Measurements from ENCODE around the gene TMBIM6. TPM values are rescaled to one million over a fixed set of nuclear protein-coding genes. Genes with fewer than 3 reads are reported as not detected.
"Not testable (repeated sequence)": the region's sequence is repeated elsewhere in the genome, so short reads cannot be mapped to it uniquely, and the experiment has no call there.

Gene TMBIM6
- total RNA-seq, 1 experiment from 2014 or later: 659 TPM

DNA sequence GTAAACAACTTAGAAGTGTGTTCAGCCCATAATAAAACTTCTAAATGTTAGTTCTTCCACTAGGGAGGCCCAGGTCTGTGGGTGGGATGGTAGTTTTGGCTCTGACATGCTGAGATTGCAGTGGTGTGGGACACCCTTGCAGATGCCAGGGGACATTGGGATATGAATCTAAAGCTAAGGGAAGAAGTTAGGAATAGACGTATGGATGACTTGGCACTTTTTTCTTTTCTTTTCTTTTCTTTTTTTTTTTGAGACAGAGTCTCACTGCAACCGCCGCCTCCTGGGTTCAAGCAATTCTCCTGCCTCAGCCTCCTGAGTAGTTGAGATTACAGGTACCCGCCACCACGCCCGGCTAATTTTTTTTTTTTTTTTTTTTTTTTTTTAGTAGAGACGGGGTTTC is 31.7 kb downstream of the TMBIM6 start:
- DNase-seq (ENCODE audit: extremely low read depth, low read depth): not testable (repeated sequence)

DNA sequence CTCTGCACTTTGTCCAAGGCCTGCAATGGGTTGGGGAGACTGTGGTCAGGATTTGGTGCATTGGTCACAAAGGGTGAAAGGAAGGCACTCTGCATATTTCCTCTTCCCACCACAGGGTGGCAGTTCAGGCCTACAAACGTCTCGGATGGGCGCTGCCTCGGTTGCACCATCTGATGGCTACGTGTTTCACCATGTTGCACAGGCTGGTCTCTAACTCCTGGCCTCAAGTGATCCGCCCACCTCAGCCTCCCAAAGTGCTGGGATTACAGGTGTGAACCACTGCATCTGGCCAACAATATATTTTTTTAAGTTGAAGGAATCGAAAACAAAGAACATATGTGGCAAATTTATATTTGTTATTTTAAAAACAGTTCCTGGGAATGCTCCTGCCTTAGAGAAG is 35.1 kb downstream of the TMBIM6 start:
- peak; percentile 89 for DNase-seq (ENCODE audit: extremely low read depth, low read depth)

DNA sequence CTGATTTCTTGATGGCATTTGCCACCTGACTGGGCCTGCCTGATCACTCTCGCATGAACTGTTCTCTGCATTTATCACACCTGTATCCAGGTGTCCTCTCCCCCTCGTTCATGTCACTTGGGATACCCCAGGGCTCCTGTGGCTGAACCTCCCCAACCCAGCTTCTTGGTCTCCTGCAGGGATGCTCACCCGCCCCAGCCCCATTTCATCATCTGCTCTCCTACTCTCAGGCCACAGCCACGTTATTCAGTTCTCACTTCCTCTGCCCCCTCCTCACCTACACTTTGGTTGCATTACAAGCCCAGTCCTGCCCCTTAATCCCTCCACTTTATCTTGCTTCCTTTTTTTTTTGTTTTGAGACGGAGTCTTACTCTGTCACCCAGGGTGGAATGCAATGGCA is 35.5 kb downstream of the TMBIM6 start:
- no peak for DNase-seq (ENCODE audit: extremely low read depth, low read depth)

DNA sequence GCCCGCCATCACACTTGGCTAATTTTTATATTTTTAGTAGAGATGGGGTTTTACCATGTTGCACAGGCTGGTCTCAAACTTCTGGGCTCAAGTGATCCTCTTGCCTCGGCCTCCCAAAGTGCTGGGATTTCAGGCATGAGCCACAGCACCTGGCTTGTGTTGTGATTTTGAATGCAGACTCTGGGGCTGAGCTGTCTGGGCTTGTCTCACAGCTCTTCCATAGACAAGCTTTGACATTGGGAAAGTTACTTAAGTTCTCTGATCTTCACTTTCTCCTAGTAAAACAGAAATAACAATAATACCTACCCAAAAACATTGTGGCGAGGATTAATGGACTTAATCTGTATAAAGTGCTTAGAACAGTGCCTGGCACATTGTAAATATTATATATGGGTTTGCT is 36.0 kb downstream of the TMBIM6 start:
- no peak for DNase-seq (ENCODE audit: extremely low read depth, low read depth)

DNA sequence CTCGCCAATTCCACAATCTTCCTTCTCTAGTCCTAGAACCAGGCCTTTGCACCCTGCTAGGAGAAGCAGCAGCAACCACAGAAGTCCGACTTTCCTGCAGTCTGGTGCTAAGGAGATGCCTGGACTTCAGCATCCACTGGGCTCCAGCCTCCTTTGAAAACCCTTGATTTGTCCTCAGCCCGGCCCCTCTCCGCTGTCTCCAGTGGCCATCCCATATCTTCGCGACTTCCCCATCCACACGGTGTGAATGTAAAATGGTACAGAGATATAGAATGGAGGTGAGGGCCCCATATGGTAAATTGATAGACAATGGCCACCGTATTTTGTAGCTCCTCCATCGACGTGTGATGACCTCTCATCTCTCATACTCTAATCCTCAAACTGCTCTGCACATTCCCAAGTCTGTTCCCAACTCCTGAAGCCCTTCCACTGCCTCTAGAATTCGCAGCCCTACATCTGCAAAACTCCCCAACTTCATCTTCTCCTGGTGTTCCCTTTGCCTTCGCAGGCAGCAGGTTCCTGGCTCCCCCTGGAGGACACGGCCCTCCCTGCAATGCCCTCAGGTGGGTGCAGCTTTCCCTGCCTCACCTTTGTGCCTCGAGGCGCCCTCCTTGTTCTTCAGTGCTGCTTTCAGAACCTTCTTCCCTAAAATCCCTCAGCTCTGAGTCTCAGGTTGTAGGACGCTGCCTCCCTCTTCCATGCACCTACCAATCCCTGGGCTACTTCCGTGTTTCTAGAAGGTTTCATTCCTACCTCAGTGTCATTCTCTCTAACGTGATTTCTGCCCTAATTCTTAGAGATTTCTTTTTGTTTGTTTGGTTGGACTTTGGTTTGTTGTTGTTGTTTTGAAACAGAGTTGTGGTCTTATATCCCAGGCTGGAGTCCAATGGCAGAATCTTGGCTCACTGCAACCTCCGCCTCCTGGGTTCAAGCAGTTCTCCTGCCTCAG is 36.7 kb downstream of the TMBIM6 start:
- peak; percentile 34 for DNase-seq (ENCODE audit: extremely low read depth, low read depth)

DNA sequence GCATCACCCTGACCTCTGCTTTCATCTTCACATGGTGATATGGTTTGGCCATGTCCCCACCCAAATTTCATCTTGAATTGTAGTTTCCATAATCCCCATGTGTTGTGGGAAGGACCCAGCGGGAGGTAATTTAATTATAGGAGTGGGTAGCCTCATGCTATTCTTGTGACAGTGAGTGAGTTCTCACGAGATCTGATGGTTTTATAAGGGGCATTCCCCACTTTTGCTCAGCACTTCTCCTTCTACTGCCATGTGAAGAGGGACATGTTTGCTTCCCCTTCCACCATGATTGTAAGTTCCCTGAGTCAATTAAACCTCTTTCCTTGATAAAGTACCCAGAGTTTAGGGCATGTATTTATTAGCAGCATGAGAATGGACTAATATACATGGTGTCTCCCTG is 38.2 kb downstream of the TMBIM6 start:
- no peak for DNase-seq (ENCODE audit: extremely low read depth, low read depth)

DNA sequence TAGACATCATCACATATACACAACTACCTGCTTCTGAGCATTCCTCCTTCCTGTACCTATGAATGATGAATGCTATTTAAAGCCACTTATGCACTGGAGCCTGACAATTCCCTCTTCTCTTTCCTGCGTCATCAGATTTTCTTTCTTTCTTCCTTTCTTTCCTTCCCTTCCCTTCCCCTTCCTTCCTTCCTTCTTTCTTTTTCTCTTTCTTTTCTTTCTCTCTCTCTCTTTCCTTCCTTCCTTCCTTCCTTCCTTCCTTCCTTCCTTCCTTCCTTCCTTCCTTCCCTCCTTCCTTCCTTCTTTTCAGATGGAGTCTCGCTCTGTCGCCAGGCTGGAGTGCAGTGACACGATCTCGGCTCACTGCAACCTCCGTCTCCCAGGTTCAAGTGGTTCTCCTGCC is 39.6 kb downstream of the TMBIM6 start:
- DNase-seq (ENCODE audit: extremely low read depth, low read depth): not testable (repeated sequence)

DNA sequence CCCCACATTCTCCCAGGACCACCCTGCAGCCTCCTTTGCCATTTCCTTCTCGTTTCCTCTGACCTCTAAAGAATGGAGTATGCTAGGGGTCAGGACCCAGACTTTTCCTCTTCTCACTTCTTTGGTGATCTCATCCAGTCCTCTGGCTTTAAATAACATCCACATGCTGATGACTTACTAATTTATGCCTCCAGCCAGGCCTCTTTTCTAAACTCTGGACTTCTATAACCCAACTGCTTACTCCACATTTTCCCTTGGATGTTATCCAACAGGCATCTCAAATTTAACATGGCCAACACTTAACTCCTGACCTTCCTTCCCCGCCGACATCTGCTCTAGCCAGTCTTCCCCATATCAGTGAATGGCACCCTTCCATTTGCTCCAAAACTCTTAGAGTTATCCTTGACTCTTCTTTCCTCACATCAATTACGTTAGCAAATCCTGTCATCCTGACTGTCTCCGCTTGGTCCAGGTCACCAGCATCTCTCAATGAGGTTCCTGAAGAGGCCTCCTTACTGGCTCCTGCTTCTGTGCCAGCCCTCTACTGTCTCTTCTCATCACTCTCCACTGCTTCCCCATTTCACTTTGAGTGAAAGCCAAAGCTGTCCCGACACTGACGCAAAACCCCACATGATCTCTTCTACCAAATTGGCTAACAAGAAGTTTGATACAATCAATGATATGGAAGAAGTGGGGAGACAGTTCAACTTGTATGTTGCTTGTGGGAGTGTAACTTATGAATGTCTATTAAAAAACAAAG is 42.7 kb downstream of the TMBIM6 start:
- no peak for DNase-seq (ENCODE audit: extremely low read depth, low read depth)

DNA sequence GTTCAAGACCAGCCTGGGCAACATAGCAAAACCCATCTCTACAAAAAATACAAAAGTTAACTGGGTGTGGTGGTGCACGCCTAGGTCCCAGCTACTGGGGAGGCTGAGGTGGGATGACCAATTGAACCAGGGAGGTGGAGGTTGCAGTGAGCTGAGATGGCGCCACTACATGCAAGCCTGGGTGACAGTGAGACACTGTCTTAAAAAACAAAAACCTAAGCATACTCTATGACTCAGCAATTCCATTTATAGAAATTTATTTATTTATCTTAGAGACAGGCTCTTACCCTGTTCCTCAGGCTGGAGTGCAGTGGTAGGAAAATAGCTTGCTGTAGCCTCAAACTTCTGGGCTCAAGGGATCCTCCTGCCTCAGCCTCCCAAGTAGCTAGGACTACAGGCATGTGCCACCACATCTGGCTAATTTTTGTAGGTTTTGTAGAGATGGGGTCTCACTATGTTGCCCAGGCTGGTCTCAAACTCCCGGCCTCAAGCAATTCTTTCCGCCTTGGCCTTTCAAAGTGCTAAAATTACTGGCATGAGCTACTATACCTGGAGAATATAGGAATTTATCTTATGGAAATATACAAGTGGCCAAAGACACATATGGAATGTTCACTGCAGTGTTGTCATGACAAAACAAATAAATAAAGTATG is 43.5 kb downstream of the TMBIM6 start:
- DNase-seq (ENCODE audit: extremely low read depth, low read depth): peak; percentile 16

DNA sequence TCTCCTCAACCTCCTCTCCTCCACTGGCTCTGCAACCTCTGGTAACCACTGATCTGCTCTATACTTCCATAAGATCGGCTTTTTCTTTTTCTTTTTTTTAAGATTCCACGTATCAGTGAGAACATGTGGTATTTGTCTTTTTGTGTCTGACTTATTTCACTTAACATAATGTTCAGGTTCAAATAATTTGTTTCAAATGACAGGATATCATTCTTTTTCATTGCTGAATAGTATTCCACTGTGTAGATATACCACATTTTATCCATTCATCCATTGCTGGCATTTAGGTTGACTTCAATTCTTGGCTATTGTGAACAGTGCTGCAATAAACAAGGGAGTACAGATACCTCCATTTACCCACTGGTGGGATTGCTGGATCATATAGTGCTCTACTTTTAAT is 46.3 kb downstream of the TMBIM6 start:
- no peak for DNase-seq (ENCODE audit: extremely low read depth, low read depth)

DNA sequence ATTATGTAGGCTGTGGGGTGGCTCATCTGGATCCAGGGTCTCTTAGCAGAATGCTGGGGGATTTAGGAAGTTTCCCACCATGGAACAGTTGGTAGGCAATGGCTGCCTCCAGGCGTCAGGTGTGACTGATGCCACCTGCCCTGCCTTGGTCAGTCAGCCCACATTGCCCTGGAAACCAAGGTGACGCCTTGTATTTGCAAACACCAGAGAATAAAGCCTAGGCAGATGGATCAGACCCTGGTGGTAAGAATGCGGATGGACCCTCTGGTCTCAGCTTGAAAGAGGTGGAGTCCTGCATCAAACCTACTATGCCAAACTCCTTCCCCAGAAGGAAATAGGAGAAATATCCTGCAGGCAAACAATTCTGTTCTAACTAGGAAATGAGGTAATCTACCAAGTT is 48.6 kb downstream of the TMBIM6 start:
- no peak for DNase-seq (ENCODE audit: extremely low read depth, low read depth)

DNA sequence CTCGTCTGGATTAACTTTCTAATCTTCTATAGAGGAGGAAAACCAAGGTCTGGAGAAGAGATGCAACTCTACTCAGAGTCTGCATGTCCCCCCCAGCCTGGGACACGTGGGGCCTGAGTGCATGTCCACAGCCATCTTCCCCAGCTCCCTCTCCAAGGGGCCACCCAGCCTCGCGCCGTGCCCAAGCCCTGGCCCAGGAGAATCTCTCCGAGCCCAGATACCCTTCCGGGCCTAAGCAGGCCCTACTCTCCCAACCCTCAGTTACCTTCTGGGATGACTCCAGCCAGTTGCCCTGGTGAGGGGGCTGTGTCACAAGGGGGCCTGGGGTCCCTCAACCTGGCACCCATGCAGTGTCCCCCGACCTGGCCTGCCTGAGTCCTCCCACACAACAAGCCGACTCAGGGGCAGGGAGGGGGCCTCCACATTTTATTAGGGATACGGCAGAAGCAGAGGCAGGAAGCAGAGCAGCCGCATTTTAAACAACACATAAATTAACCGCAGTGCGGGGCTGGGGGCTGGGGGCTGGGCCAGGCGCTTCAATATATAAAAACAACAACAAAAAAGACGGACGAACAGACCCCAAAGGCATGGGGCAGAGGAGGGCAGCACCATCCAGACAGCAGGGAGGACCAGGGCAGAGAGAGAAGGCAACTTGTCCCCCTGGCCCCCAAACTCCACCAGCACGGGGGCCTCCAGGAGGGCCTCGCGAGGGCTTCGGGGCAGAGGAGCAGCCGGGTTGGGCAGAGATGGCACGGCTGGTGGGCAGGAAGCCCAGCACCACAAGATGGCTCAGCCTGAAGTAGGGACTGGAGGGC is 49.6 kb downstream of the TMBIM6 start:
- no peak for DNase-seq (ENCODE audit: extremely low read depth, low read depth)

DNA sequence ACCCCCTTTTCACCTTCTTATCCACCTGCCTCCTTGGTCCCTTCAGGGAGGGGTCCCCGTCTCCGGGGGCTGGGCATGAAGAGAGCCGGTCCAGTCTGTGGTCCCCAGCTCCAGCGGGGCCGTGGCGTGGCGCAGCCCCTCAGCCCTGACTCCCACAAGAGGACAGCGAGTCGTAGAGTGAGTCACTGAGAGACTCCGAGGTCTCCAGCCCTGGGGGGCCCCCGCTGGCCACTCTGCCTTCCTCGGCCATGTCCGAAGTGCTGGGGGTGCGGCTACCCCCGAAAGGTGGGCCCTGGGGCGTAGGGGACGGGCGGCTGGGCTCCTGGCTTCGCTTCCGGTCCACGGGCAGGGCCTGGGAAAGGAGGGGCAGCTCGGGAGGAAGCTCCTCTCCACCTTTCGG is 50.3 kb downstream of the TMBIM6 start:
- DNase-seq (ENCODE audit: extremely low read depth, low read depth): no peak

DNA sequence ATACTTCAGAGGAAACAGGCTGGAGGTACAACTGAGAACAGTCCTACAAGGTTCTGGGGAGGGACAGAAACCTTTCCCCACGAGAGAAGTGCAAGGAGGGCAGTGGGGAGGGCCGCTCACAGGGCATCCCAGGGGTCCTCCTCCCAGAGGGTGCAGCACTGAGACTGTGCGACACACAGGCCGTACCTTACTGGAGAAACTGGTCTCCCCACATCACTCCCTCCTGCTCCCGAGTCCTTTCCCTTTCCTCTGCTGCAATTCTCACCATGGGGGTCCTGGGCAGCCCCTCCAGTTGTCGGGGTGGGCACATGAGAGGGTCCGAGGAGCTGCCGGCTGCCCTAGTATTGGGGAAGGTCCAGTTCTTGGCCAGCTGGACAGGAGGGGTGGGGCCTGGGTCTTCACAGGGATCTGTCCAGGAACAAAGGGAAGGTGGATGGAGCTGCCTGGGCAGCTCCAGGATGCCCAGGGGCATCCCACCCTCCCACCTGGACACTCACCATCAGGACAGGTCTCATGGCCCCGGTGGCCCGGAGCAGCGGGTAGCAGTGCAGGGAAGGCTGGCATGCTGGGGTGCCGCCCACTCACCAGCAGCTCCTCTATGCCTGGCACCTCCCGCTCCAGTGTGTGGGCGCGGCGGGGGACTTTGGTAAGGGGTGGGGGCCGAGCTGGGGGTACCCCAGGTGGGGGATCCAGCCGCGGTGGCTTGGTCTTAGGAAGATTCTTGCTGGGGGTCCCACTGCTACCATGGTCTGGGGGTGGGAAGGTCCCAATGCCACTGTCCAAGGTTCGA is 51.0 kb downstream of the TMBIM6 start:
- DNase-seq (ENCODE audit: extremely low read depth, low read depth): no peak

DNA sequence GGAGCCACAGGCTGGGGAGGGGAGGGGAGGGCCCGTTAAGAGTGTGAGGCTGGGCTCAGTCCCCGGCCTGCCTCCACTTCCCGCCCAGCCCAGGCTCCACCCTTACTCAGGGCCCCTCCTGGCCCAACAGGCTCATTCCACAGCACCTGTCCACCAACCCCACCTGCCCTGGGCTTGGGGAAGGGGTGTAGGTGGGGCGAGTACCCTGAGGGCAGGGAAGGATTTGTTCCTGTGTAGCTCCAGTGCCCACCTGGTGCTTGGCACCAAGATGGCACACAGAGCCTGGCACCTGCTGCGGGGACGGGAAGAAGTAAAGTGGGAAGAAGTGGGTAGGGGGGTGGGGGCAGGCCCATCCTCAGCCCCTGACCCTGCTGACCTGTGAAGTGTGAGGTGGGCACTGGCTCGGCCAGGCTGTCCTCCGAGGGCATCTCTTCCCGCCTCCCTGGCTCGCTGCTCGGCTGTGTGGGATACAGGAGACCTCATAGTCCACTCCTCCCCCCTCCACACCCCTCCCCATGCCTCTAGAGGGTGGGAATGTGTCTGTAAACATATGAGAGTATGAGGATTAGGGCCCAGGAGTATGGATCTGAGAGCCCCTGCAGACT is 51.7 kb downstream of the TMBIM6 start:
- DNase-seq (ENCODE audit: extremely low read depth, low read depth): no peak

DNA sequence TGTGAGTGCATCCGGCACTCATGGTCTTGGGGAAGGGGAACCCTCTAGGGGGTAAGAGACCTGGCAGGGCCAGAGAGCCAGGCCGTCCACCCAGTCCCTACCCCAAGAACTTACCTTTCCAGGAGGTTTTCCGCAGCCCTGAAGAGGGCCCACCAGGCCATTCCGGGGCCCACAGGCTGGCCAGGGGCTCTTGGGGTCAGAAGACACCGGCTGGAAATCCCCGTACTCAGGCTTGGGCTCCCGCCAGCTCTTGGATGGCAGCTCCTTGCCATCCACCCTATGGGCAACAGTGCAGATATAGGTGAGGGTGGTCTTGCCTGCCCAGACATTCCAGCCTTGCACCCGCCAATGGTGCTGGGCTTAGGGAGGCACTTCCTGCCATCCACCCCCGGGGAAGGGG is 52.3 kb downstream of the TMBIM6 start:
- DNase-seq (ENCODE audit: extremely low read depth, low read depth): no peak

DNA sequence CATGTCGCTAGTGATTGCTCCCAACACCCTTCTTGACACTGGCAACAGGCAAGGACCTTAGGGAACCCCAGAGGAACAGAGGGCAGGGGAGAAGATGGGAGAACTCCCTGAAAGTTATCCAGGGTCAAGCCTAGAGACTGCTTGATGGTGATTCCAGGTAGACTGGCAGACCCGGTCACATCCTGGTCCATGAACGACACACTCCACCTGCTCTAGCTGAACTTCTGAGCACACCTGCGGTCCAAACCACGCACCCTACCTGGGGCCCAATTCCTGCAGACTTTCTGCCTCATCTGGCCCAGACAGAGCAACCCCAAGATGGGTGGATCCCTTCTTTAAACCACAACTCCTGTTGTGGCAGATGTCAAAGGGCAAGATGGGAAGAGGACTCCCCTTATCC is 52.7 kb downstream of the TMBIM6 start:
- no peak for DNase-seq (ENCODE audit: extremely low read depth, low read depth)

DNA sequence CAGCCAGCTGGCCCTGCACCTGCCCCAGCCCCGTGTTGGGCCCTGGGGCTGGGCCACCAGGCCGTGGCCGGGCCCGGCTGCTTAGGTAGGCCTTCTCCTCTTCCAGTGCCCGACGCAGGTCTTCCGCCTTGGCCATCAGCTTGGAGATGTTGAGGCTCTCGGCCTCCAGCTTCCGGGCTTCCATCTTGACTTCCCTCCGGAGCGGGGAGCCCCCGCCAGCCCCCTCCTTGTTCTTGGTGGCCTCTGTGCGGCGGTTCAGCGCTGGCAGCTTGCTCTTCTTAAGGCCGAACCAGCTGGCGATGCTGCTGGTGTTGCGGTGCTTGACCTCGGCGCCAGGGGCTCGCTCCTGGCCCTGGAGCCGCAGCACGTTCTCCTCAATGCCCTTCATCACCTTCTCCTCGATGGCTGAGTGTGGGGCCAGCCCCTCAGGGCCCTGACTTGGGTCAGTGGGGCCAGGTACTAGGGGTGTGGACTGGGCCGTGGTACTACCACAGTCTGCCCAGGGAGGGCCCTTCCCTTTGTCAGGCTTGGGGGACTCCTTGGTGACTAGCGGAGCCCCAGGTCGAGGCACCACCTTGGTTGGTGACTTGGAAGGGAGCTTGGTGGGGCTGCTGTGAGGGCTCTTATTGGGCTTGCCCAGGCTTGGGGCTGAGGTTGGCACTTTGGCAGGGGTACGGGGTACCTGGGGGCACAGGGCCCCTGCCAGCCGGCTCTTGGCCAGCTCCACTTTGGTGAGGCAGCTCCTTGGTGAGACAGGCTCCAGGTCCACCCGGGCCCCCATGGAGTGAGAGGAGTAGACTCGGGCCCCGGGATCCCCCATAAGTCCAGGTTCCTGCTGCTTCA is 53.7 kb downstream of the TMBIM6 start:
- DNase-seq (ENCODE audit: extremely low read depth, low read depth): no peak
